SU-DHL-6 (cell line): ENCODE results near the gene CCDC152.

Source experiments
- H2AFZ ChIP-seq: fragments of 200-600 bp; sonication (generic); 2 replicates; pipeline ENCODE4 v1.6.1; 2014; ENCODE audit warnings: low read depth, mild to moderate bottlenecking, moderate library complexity, mixed read lengths, antibody characterized with exemption, low read length; ENCODE audit not compliant: severe bottlenecking
- H3F3A ChIP-seq: fragments of 200-600 bp; shearing (Covaris generic); 2 replicates; pipeline ENCODE4 v1.6.0; 2016; ENCODE audit warnings: antibody characterized with exemption, mild to moderate bottlenecking; ENCODE audit not compliant: insufficient read depth
- H3K27ac ChIP-seq: fragments of 200-600 bp; sonication (generic); 2 replicates; pipeline ENCODE4 v1.5.1; 2016; ENCODE audit warnings: low read depth, mild to moderate bottlenecking, low read length, moderate library complexity, mixed read lengths
- H3K27me3 ChIP-seq: fragments of 200-600 bp; sonication (generic), shearing (Covaris generic); 2 replicates; pipeline ENCODE4 v1.6.0; 2014; ENCODE audit warnings: mild to moderate bottlenecking, low read length
- H3K36me3 ChIP-seq: fragments of 200-600 bp; sonication (generic); 2 replicates; pipeline ENCODE4 v1.6.1; 2014; ENCODE audit warnings: mild to moderate bottlenecking, low read length, mixed read lengths
- H3K4me2 ChIP-seq: fragments of 300-600, 200-600 bp; shearing (Covaris generic), sonication (generic); 2 replicates; pipeline ENCODE4 v1.6.0; 2014; ENCODE audit warnings: low read length, low read depth, mild to moderate bottlenecking; ENCODE audit not compliant: poor library complexity, severe bottlenecking
- H3K4me3 ChIP-seq: fragments of 200-600 bp; sonication (generic); 2 replicates; pipeline ENCODE4 v1.5.1; 2014; ENCODE audit warnings: antibody characterized with exemption, low read length, mild to moderate bottlenecking, mixed read lengths; ENCODE audit not compliant: insufficient read depth, poor library complexity, severe bottlenecking
- H3K79me2 ChIP-seq: fragments of 200-600 bp; sonication (generic); 2 replicates; pipeline ENCODE4 v1.6.1; 2014; ENCODE audit warnings: mild to moderate bottlenecking, low read length, moderate library complexity; ENCODE audit not compliant: insufficient read depth
- H3K9ac ChIP-seq: fragments of 200-600 bp; sonication (generic); 2 replicates; pipeline ENCODE4 v1.7.0; 2014; ENCODE audit warnings: mild to moderate bottlenecking, low read length
- H3K9me2 ChIP-seq: fragments of 200-600 bp; sonication (generic); replicated peaks from 2 replicates; pipeline ENCODE4 v1.6.1; 2014; ENCODE audit warnings: low read length; ENCODE audit not compliant: insufficient read depth
- H3K9me3 ChIP-seq: fragments of 200-600 bp; sonication (generic); 2 replicates; pipeline ENCODE4 v1.6.1; 2014; ENCODE audit warnings: low read length, mixed read lengths; ENCODE audit not compliant: insufficient read depth
- H4K20me1 ChIP-seq: fragments of 200-600 bp; sonication (generic); 2 replicates; pipeline ENCODE4 v1.6.1; 2014; ENCODE audit warnings: low read depth, mild to moderate bottlenecking, antibody characterized with exemption, low read length, moderate library complexity, mixed read lengths
- EZH2phosphoT487 ChIP-seq: fragments of 200-600 bp; sonication (generic), shearing (Covaris generic); conservative IDR thresholded peaks from 2 replicates; pipeline ENCODE4 v1.6.1; 2018; ENCODE audit warnings: mild to moderate bottlenecking, antibody characterized with exemption, low read length, moderate library complexity, mixed read lengths
- TF ChIP-seq, protein P1 (sequence below): fragments of 200-600 bp; sonication (generic); IDR thresholded peaks from one replicate; pipeline ENCODE4 v1.5.1; 2017; ENCODE audit warnings: antibody characterized with exemption, mild to moderate bottlenecking, low read length, moderate library complexity; ENCODE audit not compliant: insufficient read depth, poor library complexity, severe bottlenecking

CCDC152 gene

DNA sequence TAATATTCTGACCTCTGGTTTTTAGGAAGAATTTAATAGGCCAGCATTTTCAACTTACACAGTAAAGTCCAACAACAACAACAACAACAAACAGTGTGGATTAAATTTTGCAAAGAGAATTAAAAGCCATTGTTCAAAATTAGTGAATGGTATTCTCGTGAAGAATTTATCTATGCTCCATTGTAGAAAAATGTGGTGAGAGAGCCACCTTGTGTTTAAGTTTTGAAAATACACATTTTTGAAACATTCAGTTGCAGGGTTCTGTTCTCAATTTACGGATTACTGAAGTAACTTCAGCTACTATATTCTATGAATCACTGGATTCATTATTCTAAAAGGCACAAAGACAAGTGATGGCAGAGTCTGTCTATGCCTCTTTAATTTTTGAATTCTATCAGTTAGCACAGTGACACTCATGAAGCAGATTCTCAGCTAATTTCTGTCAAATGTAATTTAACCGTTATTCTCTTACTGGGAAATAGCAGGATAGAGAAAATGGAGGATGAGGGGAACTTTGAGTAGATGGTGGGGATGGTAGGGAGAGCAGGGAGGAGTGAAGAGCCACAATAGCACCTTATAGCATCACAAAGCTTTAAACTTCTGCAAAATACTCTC lies 11.0 kb downstream of the CCDC152 start:
- Histone ChIP-seq H3K4me3 (no peak overlapping the region), H3K9me2 (no peaks in the 10 kb centered on the region), H4K20me1 (no peaks in the 10 kb centered on the region), H3K9me3 (no peaks in the 10 kb centered on the region), H3F3A (no peaks in the 10 kb centered on the region), H3K79me2 (no peaks in the 10 kb centered on the region), H2AFZ (no peak overlapping the region), H3K36me3 (no peaks in the 10 kb centered on the region), H3K27me3 (no peaks in the 10 kb centered on the region), H3K27ac (no peak overlapping the region), H3K4me2 (no peak overlapping the region), H3K9ac (no peak overlapping the region)
- no peak for TF ChIP-seq EZH2phosphoT487
- TF ChIP-seq, protein P1, sequence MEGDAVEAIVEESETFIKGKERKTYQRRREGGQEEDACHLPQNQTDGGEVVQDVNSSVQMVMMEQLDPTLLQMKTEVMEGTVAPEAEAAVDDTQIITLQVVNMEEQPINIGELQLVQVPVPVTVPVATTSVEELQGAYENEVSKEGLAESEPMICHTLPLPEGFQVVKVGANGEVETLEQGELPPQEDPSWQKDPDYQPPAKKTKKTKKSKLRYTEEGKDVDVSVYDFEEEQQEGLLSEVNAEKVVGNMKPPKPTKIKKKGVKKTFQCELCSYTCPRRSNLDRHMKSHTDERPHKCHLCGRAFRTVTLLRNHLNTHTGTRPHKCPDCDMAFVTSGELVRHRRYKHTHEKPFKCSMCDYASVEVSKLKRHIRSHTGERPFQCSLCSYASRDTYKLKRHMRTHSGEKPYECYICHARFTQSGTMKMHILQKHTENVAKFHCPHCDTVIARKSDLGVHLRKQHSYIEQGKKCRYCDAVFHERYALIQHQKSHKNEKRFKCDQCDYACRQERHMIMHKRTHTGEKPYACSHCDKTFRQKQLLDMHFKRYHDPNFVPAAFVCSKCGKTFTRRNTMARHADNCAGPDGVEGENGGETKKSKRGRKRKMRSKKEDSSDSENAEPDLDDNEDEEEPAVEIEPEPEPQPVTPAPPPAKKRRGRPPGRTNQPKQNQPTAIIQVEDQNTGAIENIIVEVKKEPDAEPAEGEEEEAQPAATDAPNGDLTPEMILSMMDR, result peak; percentile 27

DNA sequence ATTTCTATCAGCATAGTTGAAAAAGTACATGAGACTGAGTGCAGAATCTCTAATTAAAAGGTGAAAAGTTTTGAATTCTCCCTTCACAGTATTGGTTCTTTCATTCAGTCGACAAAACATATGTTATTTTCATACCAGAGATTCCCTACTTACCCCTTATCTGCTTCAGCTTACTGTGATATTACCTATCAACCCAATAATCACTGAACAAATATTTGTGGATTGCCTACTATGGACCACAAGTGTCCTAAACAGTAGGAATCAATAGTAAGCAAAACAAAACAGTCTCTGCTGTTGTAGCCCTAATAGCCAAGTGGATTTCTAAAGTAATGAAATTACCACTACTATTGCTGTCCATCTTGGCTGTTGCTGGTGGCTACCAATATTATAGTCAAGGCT lies 11.5 kb downstream of the CCDC152 start:
- Histone ChIP-seq H3K4me2 (no peak overlapping the region), H3K9ac (no peak overlapping the region), H2AFZ (no peak overlapping the region), H3K79me2 (no peaks in the 10 kb centered on the region), H3K27me3 (no peaks in the 10 kb centered on the region), H3K27ac (no peak overlapping the region), H3K9me2 (no peaks in the 10 kb centered on the region), H3K4me3 (no peak overlapping the region), H4K20me1 (no peaks in the 10 kb centered on the region), H3F3A (no peaks in the 10 kb centered on the region), H3K36me3 (no peaks in the 10 kb centered on the region), H3K9me3 (no peaks in the 10 kb centered on the region)
- no peak for TF ChIP-seq EZH2phosphoT487
- TF ChIP-seq, protein P1, result no peak

DNA sequence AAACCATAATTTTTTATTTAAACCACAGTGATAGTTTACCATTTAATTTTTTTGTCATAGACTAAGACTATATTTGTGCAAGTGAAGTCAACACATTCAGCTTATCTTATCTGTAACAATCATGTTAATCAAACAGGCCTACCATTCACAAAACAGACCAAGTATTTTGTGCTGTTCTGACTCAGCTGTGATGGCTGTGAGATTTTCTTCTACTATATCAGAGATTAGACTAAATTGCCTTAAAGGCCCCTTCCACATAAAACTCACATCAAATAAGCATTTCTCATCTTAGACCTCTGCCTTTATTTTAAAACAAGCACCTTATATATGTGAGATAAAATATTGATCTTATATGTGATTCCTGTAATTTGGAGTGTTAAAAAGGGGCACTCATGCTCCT lies 13.4 kb downstream of the CCDC152 start:
- no peak overlapping the region for H3K4me3 ChIP-seq
- H3F3A ChIP-seq, result no peaks in the 10 kb centered on the region
- H3K27ac ChIP-seq, result no peak overlapping the region
- H3K27me3 ChIP-seq, result no peaks in the 10 kb centered on the region
- TF ChIP-seq EZH2phosphoT487, result no peak
- TF ChIP-seq, protein P1, result no peak
- no peaks in the 10 kb centered on the region for H3K79me2 ChIP-seq
- no peaks in the 10 kb centered on the region for H3K36me3 ChIP-seq
- no peaks in the 10 kb centered on the region for H4K20me1 ChIP-seq
- no peaks in the 10 kb centered on the region for H3K9me3 ChIP-seq
- no peaks in the 10 kb centered on the region for H3K9me2 ChIP-seq
- H3K4me2 ChIP-seq, result no peak overlapping the region
- H2AFZ ChIP-seq, result no peak overlapping the region
- no peak overlapping the region for H3K9ac ChIP-seq
